GM21723 (cell line): ENCODE measurements around the gene EMX1.

Experiments used
- ATAC-seq: cut with Tn5 transposase; IDR thresholded peaks from one replicate; pipeline ENCODE4 v1.9.1; 2021; ENCODE audit warnings: mild to moderate bottlenecking, moderate library complexity; ENCODE audit not compliant: unreplicated experiment

The EMX1 gene

GRCh38 chr2:72956050-72956395 is 38.7 kb downstream of the EMX1 start:
- no peak for ATAC-seq

- no peak for ATAC-seq
Measured at GRCh38 chr2:72956936-72957335, 39.6 kb downstream of the EMX1 start.

- ATAC-seq = no peak
Measured at GRCh38 chr2:72958542-72959385, 41.4 kb downstream of the EMX1 start.

- ATAC-seq = no peak
Measured at GRCh38 chr2:72959554-72959953, 42.2 kb downstream of the EMX1 start.

GRCh38 chr2:72959995-72960981 is 43.0 kb downstream of the EMX1 start:
- no peak for ATAC-seq

- ATAC-seq = no peak
Measured at GRCh38 chr2:72961036-72961720, 43.9 kb downstream of the EMX1 start.

- ATAC-seq = no peak
Measured at GRCh38 chr2:72961853-72962468, 44.6 kb downstream of the EMX1 start.

- no peak for ATAC-seq
Measured at GRCh38 chr2:72962911-72963310, 45.6 kb downstream of the EMX1 start.

GRCh38 chr2:72963423-72964145 is 46.3 kb downstream of the EMX1 start:
- ATAC-seq = no peak

GRCh38 chr2:72964146-72964525 is 46.8 kb downstream of the EMX1 start:
- ATAC-seq = no peak

- ATAC-seq = no peak
Measured at GRCh38 chr2:72965016-72965415, 47.7 kb downstream of the EMX1 start.

GRCh38 chr2:72965770-72966450 is 48.6 kb downstream of the EMX1 start:
- no peak for ATAC-seq

GRCh38 chr2:72968286-72968685 is 51.0 kb downstream of the EMX1 start:
- no peak for ATAC-seq

GRCh38 chr2:72969706-72970105 is 52.4 kb downstream of the EMX1 start:
- ATAC-seq = no peak

- ATAC-seq = no peak
Measured at GRCh38 chr2:72971036-72971435, 53.7 kb downstream of the EMX1 start.

- no peak for ATAC-seq
Measured at GRCh38 chr2:72972352-72973136, 55.2 kb downstream of the EMX1 start.

GRCh38 chr2:72973137-72973535 is 55.8 kb downstream of the EMX1 start:
- ATAC-seq = no peak

- peak; percentile 90 for ATAC-seq
Measured at GRCh38 chr2:72973566-72974435, 56.5 kb downstream of the EMX1 start.
